B cell (primary cell): ENCODE results near the gene GRK1.
"Not testable (repeated sequence)": the region's sequence is repeated elsewhere in the genome, so short reads cannot be mapped to it uniquely, and the experiment has no call there.

Source experiments
- CTCF ChIP-seq: fragments of 200-600 bp; IDR thresholded peaks from one replicate; pipeline ENCODE4 v1.8.0; 2022; ENCODE audit warnings: antibody characterized with exemption, mild to moderate bottlenecking
- EZH2 ChIP-seq: IDR thresholded peaks from 2 replicates; pipeline ENCODE4 v1.6.1; 2012; ENCODE audit warnings: borderline replicate concordance, low read depth, mild to moderate bottlenecking, moderate library complexity, low read length; ENCODE audit not compliant: insufficient read depth, poor library complexity, severe bottlenecking

- not testable (repeated sequence) for TF ChIP-seq EZH2, CTCF
Observed at GRCh38 chr13:113624640-113625304, 42.2 kb upstream of the GRK1 start.
